ENCODE data around the gene IQCF6.
"Not testable (repeated sequence)": the region's sequence is repeated elsewhere in the genome, so short reads cannot be mapped to it uniquely, and the experiment has no call there.

Gene IQCF6

DNA sequence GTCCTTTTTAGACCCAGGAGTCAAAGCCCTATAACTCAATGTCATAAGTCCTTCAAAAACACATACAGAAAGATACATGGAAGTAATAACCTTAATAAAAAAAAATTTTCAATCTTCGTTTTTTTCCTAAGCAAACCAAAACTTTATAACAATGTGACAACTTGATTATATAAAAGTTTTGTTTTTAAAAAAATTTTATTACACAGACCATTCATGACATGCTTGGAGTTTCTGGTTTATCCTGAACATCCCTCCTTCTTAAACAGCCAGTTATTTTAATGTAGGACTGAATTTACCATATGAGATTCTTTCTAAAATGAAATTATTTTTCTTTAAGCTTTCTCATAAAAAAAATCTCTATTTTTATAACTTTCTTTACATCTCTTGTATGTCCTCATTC is 30.7 kb downstream of the IQCF6 start:
- DNase-seq (ENCODE audit: low read depth) = no peak
- H3K4me3 ChIP-seq (replicated peaks; ENCODE audit: low read depth, low read length) = no peak overlapping the region
- TF ChIP-seq CTCF (IDR thresholded peaks at IDR 0.05; ENCODE audit: low read length, missing control alignments) = no peak

DNA sequence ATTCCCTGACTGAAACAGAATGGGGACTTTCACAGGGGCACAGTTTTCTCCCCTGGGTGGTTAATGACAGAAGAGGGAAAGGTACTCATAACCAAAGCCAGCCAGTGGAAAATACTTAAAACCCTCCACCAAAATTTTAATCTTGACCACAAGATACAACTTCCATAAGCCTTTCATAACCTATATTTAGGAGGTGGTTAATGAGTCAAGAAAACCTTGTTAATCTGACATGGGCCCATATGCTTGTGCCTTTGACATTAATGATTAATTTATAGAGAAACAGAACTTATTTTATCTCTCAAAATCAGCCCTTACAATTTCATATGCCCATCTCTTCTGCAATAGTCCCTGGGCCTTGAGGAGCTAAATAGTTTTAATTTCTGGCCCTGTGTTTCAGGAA is 31.2 kb downstream of the IQCF6 start:
- TF ChIP-seq CTCF (IDR thresholded peaks at IDR 0.05; ENCODE audit: low read length, missing control alignments) = no peak
- DNase-seq (ENCODE audit: low read depth) = no peak
- no peak overlapping the region for H3K4me3 ChIP-seq (replicated peaks; ENCODE audit: low read depth, low read length)

DNA sequence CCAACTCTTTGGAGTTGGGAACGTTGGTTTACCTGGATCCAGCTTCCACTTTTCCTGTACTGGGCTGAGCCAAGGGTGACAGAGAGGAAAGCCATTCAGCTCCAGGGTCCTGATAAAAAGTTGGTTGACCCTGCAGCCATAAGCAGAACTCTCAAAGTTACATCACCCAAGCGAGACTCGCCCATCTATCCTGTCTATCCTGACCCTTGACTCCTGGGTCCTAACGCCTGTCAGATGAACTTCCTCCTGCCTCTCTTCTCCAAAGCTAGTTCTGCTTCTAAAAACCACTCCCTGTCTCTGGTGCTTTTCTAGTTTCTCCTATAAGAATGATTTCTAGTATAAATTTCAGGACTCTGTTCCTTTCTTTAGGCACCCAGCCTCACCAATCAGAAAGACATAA is 36.1 kb downstream of the IQCF6 start:
- not testable (repeated sequence) for DNase-seq (ENCODE audit: low read depth); H3K4me3 ChIP-seq (replicated peaks; ENCODE audit: low read depth, low read length)

GRCh38 chr3:51742320-51742719 is 36.7 kb downstream of the IQCF6 start:
- not testable (repeated sequence) for H3K4me3 ChIP-seq (replicated peaks; ENCODE audit: low read depth, low read length)

DNA sequence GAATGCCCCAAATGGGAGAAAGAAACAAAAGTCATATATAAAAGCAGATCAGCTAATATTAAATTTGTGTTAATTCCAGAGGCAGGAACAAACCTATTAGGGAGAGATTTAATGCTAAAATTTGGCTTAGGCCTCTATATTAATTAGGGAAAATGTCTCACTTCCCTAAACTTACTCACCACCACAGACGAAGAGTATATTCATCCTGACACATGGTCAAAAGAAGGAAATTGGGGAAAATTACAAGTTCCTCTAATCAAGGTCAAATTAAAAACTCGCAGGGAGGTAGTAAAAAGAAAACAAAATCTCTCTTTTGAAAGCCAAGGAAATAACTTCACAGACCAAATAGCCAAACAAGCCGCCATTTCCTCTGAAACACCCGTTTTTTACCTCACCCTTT is 39.9 kb downstream of the IQCF6 start:
- no peak for TF ChIP-seq CTCF (IDR thresholded peaks at IDR 0.05; ENCODE audit: low read length, missing control alignments)
- no peak overlapping the region for H3K4me3 ChIP-seq (replicated peaks; ENCODE audit: low read depth, low read length)
- no peak for DNase-seq (ENCODE audit: low read depth)

More at GRCh38 chr3:51742320-51742719, 36.7 kb downstream of the IQCF6 start:
- DNase-seq (ENCODE audit: low read depth) = not testable (repeated sequence)

- no peak for TF ChIP-seq CTCF (IDR thresholded peaks at IDR 0.05; ENCODE audit: low read length, missing control alignments)
- no peak for DNase-seq (ENCODE audit: low read depth)
- no peak overlapping the region for H3K4me3 ChIP-seq (replicated peaks; ENCODE audit: low read depth, low read length)
These were observed 43.1 kb downstream of the IQCF6 start for GRCh38 chr3:51735950-51736349.

DNA sequence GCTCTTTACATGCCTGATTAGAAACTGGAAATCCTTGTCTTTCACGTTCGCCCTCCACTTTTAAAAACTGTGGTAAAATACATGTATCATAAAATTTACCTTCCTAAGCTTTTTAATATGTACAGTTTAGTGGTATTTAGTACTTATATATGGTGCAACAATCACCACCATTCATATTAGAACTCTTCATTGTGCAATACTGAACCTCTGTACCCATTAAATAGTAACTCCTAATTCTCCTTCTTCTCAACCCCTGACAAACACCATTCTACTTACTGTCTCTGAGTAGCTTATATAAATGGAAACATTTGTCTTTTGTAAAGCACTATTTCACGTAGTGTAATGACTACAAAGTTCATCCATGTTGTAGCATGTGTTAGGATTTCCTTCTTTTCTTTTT is 44.0 kb downstream of the IQCF6 start:
- DNase-seq (ENCODE audit: low read depth) = no peak
- no peak for TF ChIP-seq CTCF (IDR thresholded peaks at IDR 0.05; ENCODE audit: low read length, missing control alignments)

DNA sequence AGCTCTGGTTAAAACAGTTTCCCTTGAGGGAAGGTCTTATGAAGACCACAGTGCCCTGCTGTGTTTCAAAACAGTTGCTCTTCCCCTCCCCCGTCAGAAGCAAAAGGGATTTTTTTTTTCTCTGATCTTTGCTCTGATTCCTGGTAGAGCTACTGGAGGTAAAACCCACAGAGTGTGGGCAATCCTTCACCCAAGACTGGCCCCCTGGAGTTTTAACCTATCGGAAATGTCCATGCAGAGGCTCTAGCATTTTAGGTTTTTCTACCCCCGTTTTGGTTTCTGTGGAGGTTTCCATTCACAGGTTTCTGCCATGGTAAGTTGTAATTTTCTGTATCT is 44.5 kb downstream of the IQCF6 start:
- TF ChIP-seq CTCF (IDR thresholded peaks at IDR 0.05; ENCODE audit: low read length, missing control alignments) = no peak
- H3K4me3 ChIP-seq (replicated peaks; ENCODE audit: low read depth, low read length) = no peak overlapping the region
- no peak for DNase-seq (ENCODE audit: low read depth)

More for the DNA sequence above, 44.0 kb downstream of the IQCF6 start:
- no peak overlapping the region for H3K4me3 ChIP-seq (replicated peaks; ENCODE audit: low read depth, low read length)

All from fibroblast of pulmonary artery (primary cell).